Endothelial cell (in vitro differentiated cells): ENCODE data around the gene KIFAP3. TPM values are rescaled to one million over a fixed set of nuclear protein-coding genes. Genes with fewer than 3 reads are reported as not detected.

Experiments
- DNase-seq: peaks from one replicate; pipeline ENCODE4 v3.0.0; 2021; ENCODE audit warnings: low spot score
- H3K27ac Mint-ChIP-seq: one replicate; pipeline ENCODE4 v1.8.0; 2021; ENCODE audit warnings: mixed read lengths, inconsistent platforms; ENCODE audit not compliant: unreplicated experiment
- H3K27me3 Mint-ChIP-seq: one replicate; pipeline ENCODE4 v1.8.0; 2021; ENCODE audit warnings: mild to moderate bottlenecking, moderate library complexity, mixed read lengths, inconsistent platforms; ENCODE audit not compliant: unreplicated experiment
- H3K36me3 Mint-ChIP-seq: one replicate; pipeline ENCODE4 v1.8.0; 2021; ENCODE audit warnings: mild to moderate bottlenecking, low read depth, mixed read lengths, inconsistent platforms; ENCODE audit not compliant: unreplicated experiment
- H3K4me1 Mint-ChIP-seq: one replicate; pipeline ENCODE4 v1.8.0; 2021; ENCODE audit warnings: mild to moderate bottlenecking, mixed read lengths, inconsistent platforms; ENCODE audit not compliant: unreplicated experiment
- H3K4me3 Mint-ChIP-seq: one replicate; pipeline ENCODE4 v1.8.0; 2021; ENCODE audit warnings: mild to moderate bottlenecking, mixed read lengths, inconsistent platforms; ENCODE audit not compliant: unreplicated experiment
- H3K9me3 Mint-ChIP-seq: one replicate; pipeline ENCODE4 v1.8.0; 2021; ENCODE audit warnings: mixed read lengths, inconsistent platforms; ENCODE audit not compliant: unreplicated experiment
- CTCF ChIP-seq: fragments of 200-600 bp; sonication (generic); IDR thresholded peaks from one replicate; pipeline ENCODE4 v1.5.0; 2021; ENCODE audit warnings: antibody characterized with exemption; ENCODE audit not compliant: unreplicated experiment
- total RNA-seq: library from RNA; stranded (reverse); fragmentation: NEBNext Ultra II Directional; extraction: Animal tissue kit (Norgen Biotek cat#: 25700); gene quantifications from one replicate; pipeline ENCODE4 v1.2.1, GENCODE V29; 2021; ENCODE audit not compliant: unreplicated experiment

KIFAP3 gene
- total RNA-seq, 1 donor from 2014 or later = 49.7 TPM

GRCh38 chr1:169985757-169986156, 88.7 kb downstream of the KIFAP3 start:
- H3K4me1 Mint-ChIP-seq = peaks cover 17% of the 10 kb centered on the region
- TF ChIP-seq CTCF = no peak
- no peaks in the 10 kb centered on the region for H3K9me3 Mint-ChIP-seq
- no peak for DNase-seq
- H3K27ac Mint-ChIP-seq = peak overlapping the region; percentile 90
- H3K27me3 Mint-ChIP-seq = no peaks in the 10 kb centered on the region
- H3K4me3 Mint-ChIP-seq = no peak overlapping the region
- no peaks in the 10 kb centered on the region for H3K36me3 Mint-ChIP-seq

- Mint-ChIP-seq H3K27ac (no peak overlapping the region), H3K27me3 (no peaks in the 10 kb centered on the region), H3K9me3 (no peaks in the 10 kb centered on the region), H3K4me3 (no peak overlapping the region), H3K4me1 (no peaks in the 10 kb centered on the region), H3K36me3 (no peaks in the 10 kb centered on the region)
- DNase-seq = no peak
- no peak for TF ChIP-seq CTCF
Measured at GRCh38 chr1:169974067-169974466, 100.4 kb downstream of the KIFAP3 start.

- TF ChIP-seq CTCF = no peak
- Mint-ChIP-seq H3K9me3 (no peaks in the 10 kb centered on the region), H3K27ac (no peak overlapping the region), H3K27me3 (no peaks in the 10 kb centered on the region), H3K4me3 (no peak overlapping the region), H3K36me3 (no peaks in the 10 kb centered on the region), H3K4me1 (no peaks in the 10 kb centered on the region)
- no peak for DNase-seq
Measured at GRCh38 chr1:169970114-169970513, 104.4 kb downstream of the KIFAP3 start.

GRCh38 chr1:169968174-169968573, 106.3 kb downstream of the KIFAP3 start:
- no peaks in the 10 kb centered on the region for H3K4me1 Mint-ChIP-seq
- no peak for TF ChIP-seq CTCF
- no peak overlapping the region for H3K27ac Mint-ChIP-seq
- no peaks in the 10 kb centered on the region for H3K36me3 Mint-ChIP-seq
- H3K4me3 Mint-ChIP-seq = no peak overlapping the region
- H3K27me3 Mint-ChIP-seq = no peaks in the 10 kb centered on the region
- DNase-seq = no peak
- H3K9me3 Mint-ChIP-seq = no peaks in the 10 kb centered on the region

DNA sequence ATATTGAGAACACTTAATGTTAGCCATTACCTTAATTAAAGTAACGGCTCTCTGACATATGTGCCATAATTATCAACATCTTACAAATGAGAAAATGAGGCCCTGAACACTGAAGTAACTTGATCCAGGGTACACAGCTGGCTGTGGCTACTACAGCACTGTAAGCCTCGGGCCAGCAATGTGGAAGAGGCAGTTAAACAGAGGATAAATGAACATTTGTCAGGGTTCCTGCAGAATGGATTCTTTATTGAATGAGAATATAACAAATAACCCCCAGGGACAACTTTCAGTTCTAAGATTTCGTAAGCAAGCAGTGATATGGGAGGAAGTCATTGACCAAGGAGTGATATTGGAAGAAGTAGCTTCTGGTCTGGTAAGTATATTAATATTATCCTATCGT, 110.3 kb downstream of the KIFAP3 start:
- DNase-seq = no peak
- Mint-ChIP-seq H3K27ac (no peak overlapping the region), H3K4me3 (no peak overlapping the region), H3K9me3 (no peaks in the 10 kb centered on the region), H3K36me3 (no peaks in the 10 kb centered on the region), H3K27me3 (no peaks in the 10 kb centered on the region), H3K4me1 (no peaks in the 10 kb centered on the region)
- no peak for TF ChIP-seq CTCF
